NCI-H345 treated with DMSO at 0.1 percent for 48 hours (cell line): ENCODE results near the gene EEFSEC.

Experiments
- DNase-seq: peaks from one replicate; lab custom pipeline; 2025; ENCODE audit not compliant: unreplicated experiment; lab: John Stamatoyannopoulos, UW

The EEFSEC gene

DNA sequence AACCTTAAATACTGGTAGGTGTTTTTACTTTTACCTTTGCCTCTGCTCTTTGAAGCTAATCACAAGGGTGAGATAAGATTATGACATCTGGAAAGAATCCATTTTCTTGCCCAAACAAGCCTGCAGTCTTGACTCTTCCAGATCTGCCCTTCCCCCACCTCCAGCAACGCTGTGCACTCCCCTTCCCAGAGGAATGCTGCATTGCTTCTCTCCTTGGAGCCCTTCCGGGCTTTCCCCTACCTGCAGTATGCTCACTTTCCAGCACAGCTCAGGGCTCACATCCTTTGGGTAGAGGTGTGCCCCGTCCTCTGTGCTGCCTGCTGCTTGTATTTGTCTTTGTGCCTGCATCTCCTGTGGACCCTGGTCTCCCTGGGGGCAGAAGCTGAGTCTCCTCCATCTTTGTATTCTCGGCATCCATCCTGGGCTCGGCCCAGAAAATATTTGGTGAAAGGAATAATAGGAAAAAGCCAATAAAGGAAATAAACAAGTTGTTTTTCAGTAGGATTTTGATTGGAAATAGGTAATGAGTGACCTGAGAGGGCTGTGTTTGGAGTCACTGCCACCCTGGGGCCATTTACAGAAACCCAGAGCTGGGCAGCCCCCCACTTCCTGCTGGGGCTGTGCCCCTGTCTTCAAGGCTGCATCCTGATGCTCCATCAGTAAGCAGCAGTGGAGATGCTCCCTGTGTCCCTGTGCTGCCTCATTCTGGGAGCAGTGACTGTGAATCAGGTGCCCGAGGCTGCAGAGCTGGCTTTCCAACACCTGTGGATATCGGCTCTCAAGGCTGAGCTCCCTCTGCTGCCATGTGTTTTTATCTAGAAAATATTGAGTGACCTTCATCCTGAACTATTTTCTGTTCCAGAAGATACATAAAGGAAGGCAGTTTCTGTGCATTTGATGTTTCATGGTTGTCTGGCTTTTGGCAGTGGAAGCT is 117.5 kb downstream of the EEFSEC start:
- no peak for DNase-seq

DNA sequence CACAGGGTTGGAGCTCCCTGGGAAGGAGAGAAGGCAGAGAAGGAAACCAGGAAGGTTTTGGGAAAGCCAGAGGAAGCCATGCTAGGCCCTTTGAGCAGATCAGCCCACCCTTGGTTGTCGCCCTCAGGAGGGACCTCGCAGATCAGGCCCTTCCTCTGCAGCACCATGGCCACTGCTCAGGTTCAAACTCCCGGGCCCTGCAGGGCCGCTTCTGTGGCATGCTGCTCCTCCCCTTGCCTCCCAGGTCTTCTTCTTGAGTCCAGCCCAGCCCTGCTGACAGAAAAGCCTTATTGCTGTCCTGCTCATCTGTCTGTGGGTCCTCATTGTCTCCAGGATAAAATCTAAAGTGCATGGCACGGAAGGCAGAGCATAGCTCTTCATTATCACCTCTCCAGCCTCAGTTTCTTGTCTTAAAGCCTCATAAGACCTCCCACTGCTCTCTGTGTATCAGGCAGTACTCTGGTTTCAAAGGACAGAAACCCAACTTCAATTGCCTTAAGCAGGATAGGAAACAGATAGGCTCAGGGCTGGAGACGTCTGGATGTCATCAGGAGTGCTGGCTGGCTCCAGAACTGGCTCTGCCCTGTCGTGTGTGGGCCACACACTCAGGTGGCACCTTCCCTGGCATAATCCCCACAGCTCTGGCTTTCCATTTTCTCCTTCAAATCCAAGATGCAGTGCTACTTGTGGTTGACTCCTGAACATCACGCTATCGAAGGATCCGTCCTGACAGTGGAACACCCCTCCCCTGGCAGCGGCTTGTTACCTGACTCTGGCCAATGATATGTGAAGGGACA is 118.5 kb downstream of the EEFSEC start:
- no peak for DNase-seq

DNA sequence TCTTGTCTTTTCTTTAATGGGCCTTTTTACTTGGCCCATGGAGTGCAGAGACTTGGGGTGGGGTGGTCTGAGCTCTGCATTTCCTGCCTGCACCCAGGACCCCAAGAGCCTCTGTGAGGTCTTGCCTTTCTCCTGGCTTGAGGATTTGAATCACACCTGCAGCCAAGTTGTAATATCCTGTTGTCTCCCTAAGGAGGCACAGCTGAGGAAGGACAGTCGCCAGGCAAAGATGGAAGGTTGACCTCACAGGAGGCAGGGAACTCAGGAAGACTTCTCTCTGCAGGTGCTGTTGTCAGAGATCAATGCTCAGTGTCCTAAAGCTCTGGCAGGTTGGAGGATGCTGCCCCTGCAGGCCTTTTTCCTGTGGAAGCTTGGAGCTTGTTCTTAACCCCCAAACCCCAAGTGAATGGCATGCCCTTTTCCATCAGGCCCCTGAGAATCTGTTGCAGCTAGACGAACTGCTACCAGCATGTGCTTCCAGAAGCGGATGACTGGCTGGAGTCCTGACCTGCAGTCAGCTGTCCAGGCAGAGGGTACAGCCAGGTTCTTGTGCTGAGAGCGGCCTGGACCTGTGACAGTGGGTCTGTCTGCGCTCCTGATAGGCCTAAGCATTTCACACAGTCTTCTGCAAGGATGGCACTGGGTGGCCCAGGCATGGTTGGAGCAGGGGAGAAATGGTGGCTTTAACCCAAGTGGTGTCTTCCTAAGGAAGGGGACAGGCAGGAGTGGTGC is 120.0 kb downstream of the EEFSEC start:
- DNase-seq: no peak

DNA sequence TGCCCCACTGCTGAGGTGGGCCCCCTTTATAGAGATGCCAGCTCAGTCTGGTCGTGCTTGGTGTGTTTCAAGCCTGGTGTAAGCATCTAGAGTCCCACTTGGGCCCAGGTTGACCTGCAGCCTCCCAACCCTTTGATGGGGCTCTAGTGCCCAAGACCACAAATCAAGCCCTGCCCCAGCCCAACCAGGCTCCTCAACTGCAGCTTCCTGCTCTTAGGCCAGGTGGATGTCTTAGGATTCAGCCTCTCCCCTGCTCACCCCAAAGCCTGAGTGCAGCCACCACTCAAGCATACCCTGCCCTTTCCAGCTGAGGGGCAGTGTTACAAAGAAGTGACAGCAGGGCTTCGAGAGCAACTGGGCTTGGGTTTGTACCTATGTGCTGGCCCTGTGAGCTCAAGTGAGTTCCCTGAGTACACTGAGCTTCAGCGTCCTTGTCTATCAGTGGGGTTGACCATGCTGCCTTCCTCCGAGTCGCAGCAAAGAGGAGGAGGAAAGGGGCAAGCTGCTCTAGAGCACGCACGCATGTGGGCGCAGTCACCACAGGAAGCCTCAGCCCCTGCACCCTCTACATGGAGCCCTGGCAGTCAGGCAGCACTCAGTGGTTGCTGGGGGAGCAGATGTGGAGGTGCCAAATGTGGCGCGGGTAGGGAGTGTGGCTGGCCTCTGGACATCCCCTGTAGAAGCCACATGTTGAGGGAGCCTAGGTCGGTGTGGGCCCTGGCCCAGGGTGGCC is 120.7 kb downstream of the EEFSEC start:
- no peak for DNase-seq

DNA sequence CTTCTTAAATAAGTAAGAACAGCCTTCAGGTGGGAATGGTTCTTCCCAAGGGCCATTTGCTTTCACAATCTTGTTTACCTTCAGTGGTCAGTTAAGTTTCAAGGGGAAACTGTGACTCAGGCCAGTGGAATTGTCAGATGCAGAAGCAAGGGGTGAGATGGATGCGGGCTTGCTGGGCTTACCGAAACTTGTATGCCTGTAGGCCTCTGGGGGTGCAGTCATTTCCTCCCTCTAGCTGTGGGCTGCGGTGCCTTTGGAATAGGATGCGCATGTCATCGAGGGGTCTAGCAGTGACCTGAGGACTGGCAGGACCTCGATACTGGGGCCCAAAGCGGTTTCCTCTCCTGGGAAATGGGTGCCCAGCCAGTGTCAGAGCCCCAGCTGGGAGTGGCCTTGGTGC is 121.6 kb downstream of the EEFSEC start:
- DNase-seq: no peak

DNA sequence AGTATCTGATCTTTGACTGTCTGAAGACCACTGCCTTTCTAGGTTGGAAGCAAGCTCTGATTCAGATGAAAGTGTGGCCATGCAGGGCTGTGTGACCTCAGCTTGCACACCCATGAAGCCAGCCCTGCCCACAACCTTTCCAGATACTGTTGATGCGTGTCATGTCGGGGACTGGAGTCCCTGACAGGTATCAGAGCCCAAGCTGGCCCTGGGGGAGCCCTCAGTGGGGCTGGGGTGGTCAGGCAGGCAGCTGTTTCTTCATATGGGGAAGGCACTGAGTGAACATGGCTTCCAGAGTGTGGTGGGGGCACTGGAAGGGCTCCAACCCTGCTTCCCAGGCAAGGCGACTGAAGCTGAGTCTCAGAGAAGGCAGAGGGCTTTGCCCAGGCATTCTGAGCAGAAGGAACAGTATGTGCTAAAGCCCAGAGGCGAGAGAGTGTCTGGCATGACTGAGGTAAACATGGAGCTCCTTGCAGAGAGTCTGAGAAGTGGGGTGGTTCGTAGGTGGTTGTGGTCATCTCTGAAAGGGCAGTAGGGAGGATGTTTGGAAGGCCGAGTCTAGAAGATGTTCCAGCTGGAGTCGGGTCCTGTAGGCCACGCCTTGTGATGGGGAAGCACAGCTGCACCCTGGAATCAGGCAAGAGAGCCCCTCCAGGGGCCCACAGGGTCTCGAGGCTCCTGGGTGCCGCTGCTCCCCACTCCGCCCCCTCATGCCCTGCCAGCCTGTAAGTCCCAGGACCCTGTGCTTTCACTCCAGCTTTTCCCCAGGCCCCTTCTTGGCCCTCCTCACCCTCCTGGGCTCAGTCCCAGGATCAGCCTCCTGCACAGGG is 122.2 kb downstream of the EEFSEC start:
- DNase-seq: no peak

DNA sequence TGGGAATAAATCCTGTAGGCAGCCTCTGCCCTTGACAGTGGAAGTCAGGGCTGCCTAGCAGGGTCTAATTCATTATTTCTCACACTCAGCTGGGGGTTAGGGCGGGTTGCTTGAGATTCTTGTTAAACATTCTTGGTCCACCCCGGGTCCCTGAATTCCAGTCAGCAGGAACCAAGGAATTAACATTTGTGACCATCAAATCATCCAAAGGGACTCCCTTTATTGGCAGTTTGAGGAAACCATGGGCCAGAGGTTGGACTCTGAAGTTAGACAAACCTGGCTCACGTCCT is 122.8 kb downstream of the EEFSEC start:
- no peak for DNase-seq

DNA sequence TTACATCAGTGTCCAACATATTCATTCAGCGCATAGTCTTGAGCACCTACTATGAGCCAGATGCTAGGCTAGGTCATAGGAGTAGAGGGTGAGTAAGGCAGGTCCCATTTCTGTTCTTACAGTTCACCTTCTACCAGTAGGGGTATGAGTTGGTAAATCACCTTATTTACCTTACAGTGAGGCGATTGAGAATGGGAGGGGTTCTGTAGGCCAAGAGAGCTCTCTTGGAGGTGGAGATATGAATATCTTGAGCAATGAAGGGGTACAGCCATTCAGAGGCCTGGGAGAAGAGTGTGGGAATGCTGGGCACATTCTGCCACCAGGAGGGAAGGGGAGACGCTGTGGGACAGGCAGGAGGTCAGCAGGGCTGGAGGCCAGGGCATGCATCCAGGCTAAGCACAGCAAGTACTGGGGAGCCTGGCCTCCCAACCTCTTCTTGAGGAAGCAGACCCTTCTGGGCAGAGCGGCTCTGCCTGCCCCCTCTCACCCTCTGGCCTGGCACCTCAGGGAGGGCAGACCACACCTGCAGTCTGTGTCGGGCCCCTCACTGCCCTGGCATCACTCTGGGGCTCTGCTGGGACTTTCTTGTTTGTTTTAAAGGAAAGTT is 123.4 kb downstream of the EEFSEC start:
- no peak for DNase-seq

DNA sequence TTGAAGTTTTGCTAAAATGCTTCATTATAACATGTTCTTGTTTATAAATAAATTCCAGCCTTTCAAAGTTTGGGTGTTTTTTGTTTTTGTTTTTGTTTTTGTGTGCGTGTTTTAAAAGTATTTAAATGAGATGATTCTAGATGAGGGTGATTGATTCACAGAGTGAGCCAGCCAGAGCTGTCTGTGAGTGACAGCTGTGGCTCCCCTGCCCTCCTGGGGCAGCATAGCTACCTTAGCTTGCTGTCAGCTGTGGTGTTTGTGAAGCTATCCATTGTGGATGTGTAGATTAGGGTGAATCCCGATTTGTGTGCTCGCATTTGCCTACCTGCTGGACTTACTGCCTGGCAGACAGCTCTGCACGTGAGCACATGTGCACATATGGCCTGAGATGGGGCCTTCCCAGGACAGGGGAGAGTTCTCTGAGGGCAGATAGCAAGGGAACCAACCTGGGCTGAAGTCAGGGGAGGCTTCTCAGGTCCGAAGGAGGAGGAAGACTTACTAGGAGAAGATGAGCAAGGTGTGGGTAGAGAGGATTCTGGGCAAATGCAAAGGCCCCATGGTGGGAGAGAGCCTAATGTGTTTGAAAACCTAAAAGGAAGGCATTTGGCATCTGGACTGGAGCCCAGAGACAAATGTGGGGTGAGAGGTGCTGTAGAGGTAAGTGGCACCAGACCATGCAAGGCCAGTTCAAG is 124.2 kb downstream of the EEFSEC start:
- DNase-seq: no peak

DNA sequence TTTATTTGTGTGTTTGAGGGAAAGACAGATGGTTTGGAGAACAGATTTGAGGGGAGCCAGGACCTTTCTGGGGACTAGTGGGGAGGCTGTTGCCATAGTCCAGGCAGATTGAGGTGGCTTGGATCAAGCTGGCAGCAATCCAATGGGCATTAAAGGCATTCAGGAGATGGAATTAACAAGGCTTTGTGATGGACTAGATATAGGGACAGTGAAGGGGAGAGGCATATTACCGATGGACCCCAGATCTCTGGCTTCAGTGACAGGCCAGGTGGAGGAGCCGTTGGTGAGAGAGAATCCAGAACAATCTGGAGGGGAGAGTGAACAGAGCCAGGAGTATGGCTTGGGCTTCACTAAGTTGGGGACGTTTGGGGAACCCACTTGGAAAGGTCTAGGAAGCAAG is 124.8 kb downstream of the EEFSEC start:
- DNase-seq: no peak

DNA sequence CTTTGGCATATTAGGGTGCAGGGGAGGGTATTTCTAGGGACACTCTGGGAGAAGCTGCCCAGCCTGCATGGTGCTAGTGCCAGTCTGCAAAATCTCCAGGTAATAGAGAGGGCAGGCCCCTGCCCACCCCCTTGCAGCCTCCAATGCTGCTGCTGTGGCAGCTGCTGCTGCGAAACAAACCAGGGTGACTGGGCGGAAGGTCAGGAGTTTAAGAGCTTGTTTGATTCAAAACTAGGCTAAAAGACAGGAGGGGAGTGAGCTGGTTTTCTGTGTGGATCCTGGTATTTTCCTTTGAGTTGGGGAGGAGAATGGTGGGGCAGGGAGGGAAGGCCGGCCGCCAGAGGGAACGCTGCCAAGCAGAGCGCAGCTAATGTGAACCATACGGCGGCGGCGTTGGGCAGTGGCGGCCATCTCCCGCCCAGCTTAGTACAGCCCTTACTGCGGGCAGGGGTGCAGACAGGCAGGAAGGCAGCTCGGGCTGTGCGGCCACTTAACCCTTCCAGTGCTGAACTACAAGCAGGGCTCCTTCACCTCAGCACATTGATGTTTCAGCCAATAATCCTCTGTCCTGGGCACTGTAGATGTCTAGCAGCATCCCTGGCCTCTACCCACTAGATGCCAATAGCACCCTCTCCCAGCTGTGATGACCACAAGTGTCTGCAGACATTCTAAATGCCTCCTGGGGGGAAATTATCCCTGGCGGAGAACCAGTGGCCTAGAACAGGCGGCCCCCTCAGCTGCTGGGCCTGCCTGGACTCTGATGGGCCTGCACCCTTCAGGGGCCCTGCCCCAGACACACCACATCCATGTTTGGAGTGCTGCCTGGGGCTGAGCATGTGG is 125.7 kb downstream of the EEFSEC start:
- no peak for DNase-seq

DNA sequence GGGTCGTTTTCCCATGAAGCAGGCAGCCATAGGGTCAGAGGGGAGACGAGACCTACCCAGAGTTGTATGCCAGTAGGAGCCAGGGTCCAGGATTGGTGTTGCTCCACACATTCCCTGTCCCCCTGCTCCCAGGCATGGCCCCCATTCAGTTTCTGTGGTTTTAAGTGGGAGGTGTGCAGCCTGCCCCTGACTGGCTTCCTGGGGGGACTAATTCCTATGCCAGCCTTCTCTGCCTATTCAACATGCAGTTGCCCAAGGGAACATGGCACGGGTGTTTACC is 126.3 kb downstream of the EEFSEC start:
- DNase-seq: no peak

DNA sequence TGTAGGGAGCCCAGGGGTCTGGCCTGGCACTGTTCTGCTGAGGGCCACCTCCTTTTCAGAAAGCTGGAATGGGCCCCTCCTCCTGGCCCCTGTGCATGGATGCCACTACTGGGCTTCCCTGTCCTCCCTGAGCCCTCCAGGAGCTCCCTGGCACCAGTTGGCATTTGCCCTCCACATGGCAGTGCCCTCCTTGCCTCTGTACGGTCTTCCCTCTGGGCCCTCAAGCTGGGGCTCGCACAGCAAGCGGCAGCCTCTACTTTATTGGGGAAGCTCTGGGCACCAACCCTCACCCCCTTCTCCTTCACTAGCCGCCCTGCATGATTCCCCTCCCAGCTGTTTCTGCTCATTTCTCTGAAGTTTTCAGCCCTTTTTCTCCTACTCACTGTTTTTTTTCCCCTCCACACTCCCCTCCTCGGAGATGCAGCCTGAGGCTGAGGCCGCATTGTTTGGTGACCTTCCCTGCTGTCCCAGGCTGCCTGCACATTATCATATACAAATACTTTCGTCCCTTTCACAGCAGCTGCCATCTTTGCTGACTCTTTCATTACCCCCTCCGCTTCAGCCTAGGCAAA is 127.3 kb downstream of the EEFSEC start:
- peak; percentile 87 for DNase-seq

DNA sequence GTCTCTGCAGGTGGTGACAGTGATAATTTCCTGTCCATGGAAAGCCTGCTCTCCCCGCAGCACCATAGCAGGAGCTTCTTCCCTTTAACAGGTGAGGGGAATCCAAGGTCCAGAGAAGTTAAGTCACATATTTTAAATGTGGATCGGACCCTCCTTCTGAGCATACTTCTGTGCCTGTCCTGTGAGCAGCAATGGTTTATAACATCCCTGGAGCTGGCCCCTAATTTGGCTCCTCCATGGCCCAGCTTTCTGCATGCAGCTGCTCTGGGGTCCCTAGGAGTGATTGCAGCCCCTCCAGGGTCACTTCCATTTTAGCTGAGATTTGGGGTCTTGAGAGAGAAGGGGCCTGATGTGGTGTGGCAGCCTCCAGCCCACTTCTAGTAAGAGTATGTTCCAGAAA is 127.8 kb downstream of the EEFSEC start:
- DNase-seq: no peak

DNA sequence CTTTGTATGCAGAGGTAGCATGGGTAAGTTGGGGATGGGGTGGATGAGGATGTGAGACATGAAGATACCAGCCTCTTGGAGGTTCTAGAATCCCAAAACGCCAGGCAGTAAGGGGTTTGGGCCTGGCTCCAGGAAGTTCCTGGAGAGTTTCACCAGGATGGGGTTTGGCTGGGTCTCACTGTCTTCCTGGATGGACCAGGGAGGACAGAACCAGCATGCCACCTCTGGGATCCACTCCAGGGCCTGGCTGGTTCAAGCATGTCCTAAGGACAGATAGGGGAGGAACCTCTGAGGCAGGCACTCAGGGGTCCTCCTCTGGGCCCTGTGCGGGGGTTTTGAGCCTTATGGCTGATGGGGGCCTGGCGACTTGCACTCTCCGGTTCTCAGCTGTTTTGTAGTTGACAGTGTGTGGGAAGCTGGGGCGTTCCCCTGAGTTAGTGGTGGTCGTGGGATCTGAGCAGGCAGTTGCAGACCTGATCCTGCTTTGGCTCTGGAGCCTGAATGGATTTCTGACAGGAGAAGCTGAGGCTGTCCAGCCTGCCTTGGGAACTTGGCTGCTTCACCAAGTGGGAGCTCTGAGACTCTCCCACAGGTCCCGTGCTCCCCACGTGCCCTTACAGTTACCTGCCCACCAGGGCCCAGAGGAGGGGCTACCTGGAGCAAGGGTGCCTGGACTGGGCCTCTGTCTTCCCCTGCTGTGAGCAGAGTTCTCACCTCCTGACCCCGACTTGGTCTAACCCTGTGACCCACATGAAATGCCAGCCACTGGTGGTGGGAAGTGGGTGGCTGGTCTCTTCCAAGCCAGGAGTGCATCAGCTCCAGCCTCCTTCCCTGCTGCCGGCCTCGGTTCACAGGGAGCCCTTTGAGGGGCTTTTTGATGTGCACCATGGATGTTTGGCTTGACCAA is 128.4 kb downstream of the EEFSEC start:
- DNase-seq: no peak

DNA sequence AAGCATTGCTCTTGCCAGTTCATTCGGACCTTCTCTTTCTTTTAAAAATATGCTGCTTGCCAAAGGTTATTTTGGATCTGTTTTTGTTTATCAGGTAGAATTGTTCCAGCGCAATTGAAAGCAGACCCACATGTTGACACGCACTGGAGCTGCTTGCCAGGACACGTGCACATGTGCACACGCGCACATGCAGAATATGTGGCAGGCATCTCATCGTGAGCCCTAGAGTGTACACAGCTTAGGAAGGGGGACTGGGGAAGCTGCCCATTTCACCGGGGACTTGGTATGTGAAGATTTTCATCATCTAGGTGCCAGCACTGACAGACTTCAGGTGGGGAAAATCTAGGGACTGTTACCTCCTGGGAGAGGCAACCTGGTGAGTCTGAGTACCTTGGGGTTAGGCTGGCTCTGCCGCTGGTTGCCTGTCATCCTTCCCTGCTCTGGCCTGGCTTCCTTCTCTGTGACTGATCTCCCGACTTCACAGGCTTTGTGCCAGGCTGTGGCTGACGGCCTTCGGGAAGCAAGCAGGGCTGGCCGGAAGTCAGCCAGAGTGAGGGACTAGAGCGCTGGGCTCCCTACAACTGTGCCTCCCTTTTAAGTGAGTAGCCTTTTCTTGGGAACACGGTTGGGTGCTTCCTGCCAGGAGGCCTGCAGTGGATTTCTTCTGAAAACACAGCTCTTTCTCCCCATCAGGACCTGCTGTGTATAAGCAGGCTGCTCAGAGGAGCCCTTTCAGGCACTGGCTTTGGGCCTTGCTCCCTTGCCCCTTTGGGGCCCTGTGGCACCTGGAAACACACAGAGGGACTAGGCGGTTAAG is 129.3 kb downstream of the EEFSEC start:
- no peak for DNase-seq
